ENCODE measurements around the gene DMPK.

DMPK gene

GRCh38 chr19:45782162-45782691, at the start of gene DMPK:
Gene DMPK, minus strand, starts transcription at chr19:45782490. Its CDS starts 138 bp downstream, at chr19:45782352.
- no peak for DNase-seq

- no peak for DNase-seq
Measured at GRCh38 chr19:45828945-45829344, 46.7 kb upstream of the DMPK start.

- no peak for DNase-seq
Measured at GRCh38 chr19:45828523-45828922, 46.2 kb upstream of the DMPK start.

- no peak for DNase-seq
Measured at GRCh38 chr19:45827459-45828093, 45.3 kb upstream of the DMPK start.

GRCh38 chr19:45826934-45827333, 44.6 kb upstream of the DMPK start:
- DNase-seq = no peak

- DNase-seq = no peak
Measured at GRCh38 chr19:45825917-45826893, 43.9 kb upstream of the DMPK start.

- no peak for DNase-seq
Measured at GRCh38 chr19:45825263-45825605, 42.9 kb upstream of the DMPK start.

GRCh38 chr19:45824531-45825262, 42.4 kb upstream of the DMPK start:
- DNase-seq = no peak

- DNase-seq = no peak
Measured at GRCh38 chr19:45824041-45824471, 41.8 kb upstream of the DMPK start.

GRCh38 chr19:45823182-45823581, 40.9 kb upstream of the DMPK start:
- no peak for DNase-seq

- DNase-seq = no peak
Measured at GRCh38 chr19:45822716-45823115, 40.4 kb upstream of the DMPK start.

- DNase-seq = no peak
Measured at GRCh38 chr19:45821570-45821969, 39.3 kb upstream of the DMPK start.

GRCh38 chr19:45821103-45821521, 38.8 kb upstream of the DMPK start:
- no peak for DNase-seq

- no peak for DNase-seq
Measured at GRCh38 chr19:45820413-45821102, 38.3 kb upstream of the DMPK start.

GRCh38 chr19:45819769-45820168, 37.5 kb upstream of the DMPK start:
- no peak for DNase-seq

- no peak for DNase-seq
Measured at GRCh38 chr19:45817725-45818301, 35.5 kb upstream of the DMPK start.

- peak; percentile 99 for DNase-seq
Measured at GRCh38 chr19:45817010-45817724, 34.9 kb upstream of the DMPK start.

- no peak for DNase-seq
Measured at GRCh38 chr19:45816236-45817009, 34.1 kb upstream of the DMPK start.

GRCh38 chr19:45815481-45816216, 33.4 kb upstream of the DMPK start:
- DNase-seq = no peak
